Loucy (cell line): ENCODE results near the gene NR1H3.

Source experiments
- EZH2phosphoT487 ChIP-seq: fragments of 200-600 bp; IDR thresholded peaks from 2 replicates; pipeline ENCODE4 v1.6.1; 2018; ENCODE audit warnings: antibody characterized with exemption, mild to moderate bottlenecking, moderate library complexity, borderline replicate concordance
- TF ChIP-seq, protein P1 (sequence below): fragments of 200-600 bp; sonication (generic); conservative IDR thresholded peaks from 2 replicates; pipeline ENCODE4 v1.5.1; 2014; ENCODE audit warnings: mild to moderate bottlenecking, antibody characterized with exemption, low read length

DNA sequence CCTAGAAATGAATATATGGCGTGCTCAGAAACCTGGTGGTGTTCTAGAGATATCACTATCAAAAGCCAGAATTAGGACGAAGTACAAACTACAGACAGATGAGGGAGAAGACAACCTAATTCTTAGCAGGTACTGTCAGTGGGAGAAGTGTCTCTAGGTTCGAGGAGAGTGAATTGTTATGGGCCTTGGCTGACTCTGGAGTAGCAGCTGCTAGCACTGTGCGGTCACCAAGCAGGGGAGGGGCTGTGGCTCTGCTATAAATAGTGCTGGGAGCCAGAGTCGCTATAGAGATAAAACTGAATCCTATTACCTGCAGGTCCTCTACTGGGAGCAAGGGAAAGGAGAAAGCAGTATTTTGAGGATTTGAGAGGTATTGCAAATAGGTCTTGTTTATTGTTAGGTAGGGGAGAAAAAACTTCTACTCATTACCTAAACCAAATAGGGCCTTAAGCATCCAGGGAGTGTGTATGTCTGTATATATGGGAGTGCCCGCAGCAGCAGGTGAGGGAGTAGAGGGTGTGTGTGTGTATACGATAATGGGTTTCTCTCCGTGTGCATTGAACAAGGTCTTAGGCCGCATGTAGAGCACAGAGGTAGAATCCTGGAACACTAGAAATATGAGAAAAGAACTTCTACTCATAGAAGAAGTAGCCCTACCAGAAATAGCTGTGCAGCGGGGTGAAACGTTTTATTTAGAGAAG is 14.3 kb downstream of the NR1H3 start:
- TF ChIP-seq, protein P1, sequence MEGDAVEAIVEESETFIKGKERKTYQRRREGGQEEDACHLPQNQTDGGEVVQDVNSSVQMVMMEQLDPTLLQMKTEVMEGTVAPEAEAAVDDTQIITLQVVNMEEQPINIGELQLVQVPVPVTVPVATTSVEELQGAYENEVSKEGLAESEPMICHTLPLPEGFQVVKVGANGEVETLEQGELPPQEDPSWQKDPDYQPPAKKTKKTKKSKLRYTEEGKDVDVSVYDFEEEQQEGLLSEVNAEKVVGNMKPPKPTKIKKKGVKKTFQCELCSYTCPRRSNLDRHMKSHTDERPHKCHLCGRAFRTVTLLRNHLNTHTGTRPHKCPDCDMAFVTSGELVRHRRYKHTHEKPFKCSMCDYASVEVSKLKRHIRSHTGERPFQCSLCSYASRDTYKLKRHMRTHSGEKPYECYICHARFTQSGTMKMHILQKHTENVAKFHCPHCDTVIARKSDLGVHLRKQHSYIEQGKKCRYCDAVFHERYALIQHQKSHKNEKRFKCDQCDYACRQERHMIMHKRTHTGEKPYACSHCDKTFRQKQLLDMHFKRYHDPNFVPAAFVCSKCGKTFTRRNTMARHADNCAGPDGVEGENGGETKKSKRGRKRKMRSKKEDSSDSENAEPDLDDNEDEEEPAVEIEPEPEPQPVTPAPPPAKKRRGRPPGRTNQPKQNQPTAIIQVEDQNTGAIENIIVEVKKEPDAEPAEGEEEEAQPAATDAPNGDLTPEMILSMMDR: no peak
- no peak for TF ChIP-seq EZH2phosphoT487
